ENCODE measurements around the gene FRMD4A. TPM values are rescaled to one million over a fixed set of nuclear protein-coding genes. Genes with fewer than 3 reads are reported as not detected.
"Not testable (repeated sequence)": the region's sequence is repeated elsewhere in the genome, so short reads cannot be mapped to it uniquely, and the experiment has no call there.

The FRMD4A gene
- total and polyA plus RNA-seq, 5 experiments from 2014 or later = 0.02 to 0.80 (median 0.31) TPM; not detected in 2

DNA sequence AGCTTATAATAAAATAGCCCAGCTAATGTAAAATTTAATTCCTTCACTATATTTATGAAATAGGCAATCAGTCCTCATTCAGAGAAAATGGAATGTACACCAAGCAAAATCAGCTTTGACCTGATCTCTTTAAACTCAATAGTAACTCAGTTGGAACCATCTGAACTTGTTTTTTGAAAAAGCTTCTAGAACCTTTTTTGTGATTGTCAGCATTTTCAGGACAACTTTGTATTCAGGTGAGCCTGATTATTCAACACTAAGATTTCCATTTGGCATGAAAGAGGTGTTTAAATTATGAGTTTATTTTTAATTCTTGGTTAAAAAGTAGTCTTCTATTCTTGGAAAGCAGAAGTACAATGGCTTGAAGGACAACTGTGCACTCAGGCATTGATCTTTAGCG lies 89.5 kb downstream of the FRMD4A start:
- POLR2A ChIA-PET = no interaction called here
- H3K36me3 Mint-ChIP-seq = peaks cover 0 to 7% (median 0%) of the 10 kb centered on the region in 3 donors

DNA sequence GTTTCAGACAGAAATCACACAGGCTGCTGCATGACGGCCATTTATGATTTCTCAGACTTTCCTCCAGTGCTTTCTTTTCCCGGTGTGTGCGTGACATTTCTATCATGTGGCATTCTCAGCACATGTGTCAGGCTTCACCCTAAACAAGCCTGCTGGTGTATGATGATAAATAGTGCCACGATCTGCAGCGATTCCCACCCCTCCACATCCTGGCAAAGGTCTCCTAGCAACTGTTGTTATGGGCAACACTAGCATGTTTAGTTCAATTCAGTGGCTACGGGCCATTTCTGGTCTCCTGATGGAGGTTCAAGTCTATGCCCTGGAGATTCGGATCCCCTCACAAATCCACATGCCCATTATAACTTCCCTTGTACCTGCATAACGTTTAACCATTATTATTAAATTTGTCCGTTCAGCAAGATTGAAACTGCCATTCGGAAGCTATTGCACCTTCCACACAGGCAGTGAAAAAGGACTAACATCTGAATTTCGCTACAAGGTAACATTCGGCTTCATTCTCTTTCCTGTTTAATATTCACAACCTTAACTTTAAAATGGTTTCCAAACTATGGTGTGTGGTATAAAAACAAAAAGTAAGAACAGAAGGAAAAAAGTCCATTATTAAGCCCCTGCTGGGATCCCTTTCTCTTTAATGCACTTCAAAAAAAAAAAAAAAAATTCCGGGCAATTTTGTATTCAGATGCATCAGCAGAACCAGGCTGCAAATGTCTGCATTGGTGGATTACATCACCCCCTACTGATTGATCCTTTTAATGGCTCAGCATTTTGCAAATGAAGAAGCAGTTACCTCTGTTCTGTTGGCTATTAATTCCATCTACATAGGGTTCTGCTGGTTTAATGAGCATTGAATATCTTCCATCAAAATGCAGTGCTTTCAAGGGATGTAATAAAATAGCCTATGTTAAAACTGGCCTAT lies 90.2 kb downstream of the FRMD4A start:
- POLR2A ChIA-PET = no interaction called here
- no peak overlapping the region for H3K27ac Mint-ChIP-seq
- peak in 1 of 2 donors; percentile 40 for ATAC-seq
- DNase-seq = peak in 1 of 10 donors; percentile 14
- peaks cover 0 to 7% (median 0%) of the 10 kb centered on the region in 3 donors for H3K36me3 Mint-ChIP-seq
- peaks cover 0 to 4% (median 0%) of the 10 kb centered on the region in 9 donors for H3K9me3 Mint-ChIP-seq
- peak overlapping the region in 1 of 10 donors; percentile 1 for H3K4me3 Mint-ChIP-seq
- H3K27me3 Mint-ChIP-seq = peaks cover 23 to 71% (median 46%) of the 10 kb centered on the region in 5 donors
- H3K4me1 Mint-ChIP-seq = peaks cover 0 to 10% (median 3%) of the 10 kb centered on the region in 4 donors

More for the DNA sequence above, 89.5 kb downstream of the FRMD4A start:
- peaks cover 0 to 10% (median 3%) of the 10 kb centered on the region in 4 donors for H3K4me1 Mint-ChIP-seq
- no peak for ATAC-seq
- peaks cover 18 to 65% (median 41%) of the 10 kb centered on the region in 5 donors for H3K27me3 Mint-ChIP-seq
- no peak for DNase-seq
- H3K27ac Mint-ChIP-seq = no peak overlapping the region
- no peak overlapping the region for H3K4me3 Mint-ChIP-seq
- peaks cover 0 to 4% (median 0%) of the 10 kb centered on the region in 9 donors for H3K9me3 Mint-ChIP-seq

DNA sequence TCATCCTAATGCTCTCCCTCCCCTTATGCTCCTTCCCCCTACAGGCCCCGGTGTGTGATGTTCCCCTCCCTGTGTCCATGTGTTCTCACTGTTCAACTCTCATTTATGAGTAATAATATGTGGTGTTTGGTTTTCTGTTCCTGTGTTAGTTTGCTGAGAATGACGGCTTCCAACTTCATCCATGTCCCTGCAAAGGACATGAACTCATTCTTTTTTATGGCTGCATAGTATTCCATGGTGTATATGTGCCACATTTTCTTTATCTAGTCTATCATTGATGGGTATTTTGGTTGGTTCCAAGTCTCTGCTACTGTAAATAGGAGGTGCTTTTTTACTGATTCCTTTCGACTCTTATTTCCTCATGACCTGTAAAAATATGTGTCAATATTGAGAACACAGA lies 92.1 kb downstream of the FRMD4A start:
- Mint-ChIP-seq H3K4me1 (peaks cover 0 to 10% (median 3%) of the 10 kb centered on the region in 4 donors), H3K27me3 (peaks cover 26 to 74% (median 44%) of the 10 kb centered on the region in 5 donors)
- DNase-seq, H3K4me3 Mint-ChIP-seq, ATAC-seq, H3K9me3 Mint-ChIP-seq, POLR2A ChIA-PET, H3K36me3 Mint-ChIP-seq, H3K27ac Mint-ChIP-seq: not testable (repeated sequence)

DNA sequence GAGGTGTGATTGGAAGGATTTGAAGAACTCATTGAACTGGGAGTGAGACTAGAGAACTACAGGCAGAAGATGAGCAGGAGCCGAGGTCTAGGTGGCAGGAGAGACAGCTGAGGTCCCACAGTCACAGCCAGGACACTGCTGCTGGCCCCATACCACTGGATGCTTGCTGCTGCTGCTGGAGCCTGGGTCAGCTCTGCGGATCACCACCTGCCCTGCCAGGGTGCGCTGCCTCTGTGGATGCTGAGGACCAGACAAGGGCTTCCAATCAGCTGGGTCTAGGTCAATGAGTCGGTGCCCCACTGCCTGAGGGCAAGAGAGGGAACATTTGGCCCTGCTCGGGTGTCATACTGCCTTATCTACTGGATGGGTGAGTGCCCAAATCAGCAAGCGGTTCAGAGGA lies 94.4 kb downstream of the FRMD4A start:
- no peak for ATAC-seq

DNA sequence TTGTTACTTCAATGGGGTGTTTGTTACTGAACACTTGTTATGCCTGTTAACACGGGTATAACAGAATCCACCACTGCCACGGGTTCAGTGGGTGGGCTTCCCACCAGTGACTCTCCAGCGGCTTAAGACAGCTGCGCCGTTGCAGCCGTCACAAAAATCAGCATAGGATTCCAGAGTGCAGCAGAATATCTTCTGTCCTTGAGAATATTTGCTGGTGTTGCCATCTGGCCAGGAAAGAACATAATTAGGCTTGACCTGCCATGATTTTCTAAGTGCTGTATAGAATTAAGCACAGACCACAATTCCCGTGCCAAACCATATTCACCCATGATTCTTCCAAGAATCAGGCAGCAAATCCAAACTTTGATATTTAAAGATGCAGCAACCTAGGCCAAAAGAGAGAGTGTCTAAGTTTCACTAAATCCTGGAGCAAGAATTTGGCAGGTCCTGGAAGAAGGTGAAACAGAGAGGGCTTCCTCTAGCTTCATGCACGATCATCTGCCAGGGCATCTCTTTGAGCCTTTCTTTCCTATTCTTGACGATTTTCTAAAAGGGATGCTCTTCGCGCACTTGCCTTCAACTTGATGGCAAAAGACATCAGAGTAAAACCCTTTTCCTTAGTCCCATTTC lies 95.0 kb downstream of the FRMD4A start:
- peaks cover 0 to 8% (median 3%) of the 10 kb centered on the region in 4 donors for H3K4me1 Mint-ChIP-seq
- H3K27ac Mint-ChIP-seq = no peak overlapping the region
- peaks cover 27 to 79% (median 48%) of the 10 kb centered on the region in 5 donors for H3K27me3 Mint-ChIP-seq
- POLR2A ChIA-PET = no interaction called here
- DNase-seq = no peak
- H3K36me3 Mint-ChIP-seq = peaks cover 0 to 4% (median 0%) of the 10 kb centered on the region in 3 donors
- no peak overlapping the region for H3K4me3 Mint-ChIP-seq
- H3K9me3 Mint-ChIP-seq = peaks cover 0 to 4% (median 0%) of the 10 kb centered on the region in 9 donors
- ATAC-seq = no peak

More for the DNA sequence above, 94.4 kb downstream of the FRMD4A start:
- peaks cover 0 to 4% (median 0%) of the 10 kb centered on the region in 3 donors for H3K36me3 Mint-ChIP-seq
- no peak overlapping the region for H3K27ac Mint-ChIP-seq
- POLR2A ChIA-PET = no interaction called here
- DNase-seq = no peak
- peaks cover 0 to 10% (median 3%) of the 10 kb centered on the region in 4 donors for H3K4me1 Mint-ChIP-seq
- no peak overlapping the region for H3K4me3 Mint-ChIP-seq
- H3K9me3 Mint-ChIP-seq = peaks cover 0 to 4% (median 0%) of the 10 kb centered on the region in 9 donors
- H3K27me3 Mint-ChIP-seq = peaks cover 23 to 76% (median 44%) of the 10 kb centered on the region in 5 donors

DNA sequence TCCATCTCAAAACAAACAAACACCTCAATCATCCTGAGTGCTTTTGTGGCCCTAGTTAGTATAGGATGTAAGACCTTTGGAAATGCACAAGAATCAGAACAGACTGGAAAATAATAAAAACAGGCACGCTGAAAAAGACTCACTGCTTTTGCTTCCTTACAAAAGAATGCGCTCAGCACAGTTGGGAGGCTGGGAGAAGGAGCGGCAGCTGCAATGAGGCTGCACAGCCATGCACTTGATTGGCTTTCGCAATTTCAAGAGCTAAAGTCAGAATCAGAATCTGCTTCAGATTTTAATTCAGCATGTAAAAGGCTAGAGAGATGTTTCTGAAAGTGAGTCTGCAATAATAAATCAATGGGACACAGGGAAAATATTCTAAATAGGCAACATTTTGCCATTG lies 97.2 kb downstream of the FRMD4A start:
- DNase-seq = no peak
- Mint-ChIP-seq H3K27ac (no peak overlapping the region), H3K9me3 (peaks cover 0 to 2% (median 0%) of the 10 kb centered on the region in 9 donors), H3K27me3 (peaks cover 24 to 62% (median 40%) of the 10 kb centered on the region in 5 donors), H3K4me1 (no peaks in the 10 kb centered on the region), H3K4me3 (no peak overlapping the region), H3K36me3 (peaks cover 0 to under 1% (median 0%) of the 10 kb centered on the region in 3 donors)
- POLR2A ChIA-PET = no interaction called here
- no peak for ATAC-seq

DNA sequence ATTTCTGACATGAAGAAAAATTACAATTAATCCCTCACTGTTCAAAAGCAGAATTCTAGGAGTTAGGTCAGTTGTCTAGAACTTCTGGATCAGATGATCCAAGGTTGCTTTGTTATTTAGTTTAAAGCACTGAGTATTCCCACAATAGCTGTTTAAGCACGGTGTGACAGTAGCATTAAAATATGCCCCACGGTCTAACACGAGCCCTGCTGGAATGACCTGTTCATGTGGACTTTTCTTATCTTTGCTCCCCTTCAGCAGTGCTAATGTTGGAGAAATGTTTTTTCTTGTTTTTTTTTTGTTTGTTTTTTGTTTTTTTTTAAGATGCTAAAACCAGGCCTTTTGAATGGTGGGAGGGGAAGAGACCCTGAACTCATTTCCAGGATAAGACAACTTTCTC lies 101.9 kb downstream of the FRMD4A start:
- ATAC-seq, H3K9me3 Mint-ChIP-seq, POLR2A ChIA-PET, H3K27ac Mint-ChIP-seq, H3K4me3 Mint-ChIP-seq, H3K36me3 Mint-ChIP-seq, DNase-seq, H3K4me1 Mint-ChIP-seq: not testable (repeated sequence)
- peaks cover 16 to 49% (median 26%) of the 10 kb centered on the region in 5 donors for H3K27me3 Mint-ChIP-seq

DNA sequence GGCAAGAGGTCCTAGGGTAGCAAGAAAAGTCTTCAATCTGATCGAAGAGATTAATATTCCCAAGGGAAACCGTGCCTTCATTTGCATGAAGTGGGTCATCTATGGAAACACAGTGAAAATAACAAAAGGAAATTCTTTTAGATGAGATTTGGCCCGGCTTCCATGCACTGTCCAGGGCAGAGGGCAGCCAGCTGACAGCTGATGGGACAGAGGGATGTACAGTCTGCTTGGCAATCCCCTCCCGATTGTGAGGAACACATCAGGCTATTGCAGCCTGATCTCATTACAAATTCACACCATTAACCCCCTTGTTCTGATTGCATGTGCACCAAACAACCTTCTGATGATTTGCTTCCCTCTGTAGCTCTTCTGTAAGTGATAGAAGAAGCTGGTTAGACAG lies 105.3 kb downstream of the FRMD4A start:
- no peak overlapping the region for H3K27ac Mint-ChIP-seq
- ATAC-seq (no peak), DNase-seq (no peak)
- H3K4me3 Mint-ChIP-seq = no peak overlapping the region
- POLR2A ChIA-PET = no interaction called here
- peaks cover 9 to 29% (median 15%) of the 10 kb centered on the region in 5 donors for H3K27me3 Mint-ChIP-seq
- H3K36me3 Mint-ChIP-seq = no peaks in the 10 kb centered on the region
- H3K4me1 Mint-ChIP-seq = no peaks in the 10 kb centered on the region
- no peaks in the 10 kb centered on the region for H3K9me3 Mint-ChIP-seq

DNA sequence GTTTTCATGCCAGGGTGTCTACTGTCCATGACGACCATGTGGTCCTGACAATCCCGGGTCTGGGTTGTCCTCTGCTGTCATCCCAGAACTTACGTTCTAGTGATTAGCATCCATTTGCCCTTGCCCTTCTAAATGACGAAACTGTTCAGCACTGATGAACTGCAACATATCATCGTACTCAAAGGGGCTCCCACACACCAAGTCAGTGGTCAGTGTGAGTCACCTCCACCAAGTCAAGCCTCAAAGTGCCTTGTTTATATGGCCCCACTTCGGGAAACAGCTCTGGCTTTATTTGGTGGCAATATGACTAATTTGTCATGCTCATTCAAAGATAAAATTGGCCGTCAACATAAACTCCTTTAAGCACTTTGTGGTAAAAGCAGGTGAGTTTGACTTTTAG lies 110.7 kb downstream of the FRMD4A start:
- Mint-ChIP-seq H3K4me3 (no peak overlapping the region), H3K9me3 (no peaks in the 10 kb centered on the region)

DNA sequence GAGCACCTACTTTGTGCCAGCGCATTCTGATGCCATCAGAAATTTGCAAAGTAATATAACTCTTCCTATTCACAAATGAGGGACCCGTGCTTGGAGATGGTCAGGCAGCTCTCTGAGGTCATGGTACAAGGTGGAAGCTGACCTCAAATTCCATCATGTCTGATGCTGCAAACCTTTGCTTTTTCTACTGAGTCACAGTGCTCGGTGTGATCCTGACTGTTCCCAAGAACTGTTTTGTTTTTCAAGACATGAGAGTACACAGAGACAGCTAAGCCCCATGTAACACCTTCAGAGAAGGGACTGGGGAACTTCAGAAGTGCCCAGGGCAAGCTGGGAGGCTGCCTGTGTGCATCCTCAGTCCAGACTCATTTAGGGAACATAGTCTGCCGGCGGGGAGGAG lies 111.3 kb downstream of the FRMD4A start:
- DNase-seq (no peak), ATAC-seq (no peak)
- Mint-ChIP-seq H3K4me3 (no peak overlapping the region), H3K4me1 (no peaks in the 10 kb centered on the region), H3K27me3 (peaks cover 7 to 20% (median 11%) of the 10 kb centered on the region in 5 donors), H3K27ac (no peak overlapping the region), H3K36me3 (no peaks in the 10 kb centered on the region), H3K9me3 (no peaks in the 10 kb centered on the region)
- POLR2A ChIA-PET = no interaction called here

More for the DNA sequence above, 110.7 kb downstream of the FRMD4A start:
- Mint-ChIP-seq H3K4me1 (no peaks in the 10 kb centered on the region), H3K27ac (no peak overlapping the region), H3K36me3 (no peaks in the 10 kb centered on the region), H3K27me3 (peaks cover 7 to 24% (median 15%) of the 10 kb centered on the region in 5 donors)
- POLR2A ChIA-PET = no interaction called here
- DNase-seq = no peak
- ATAC-seq = no peak

DNA sequence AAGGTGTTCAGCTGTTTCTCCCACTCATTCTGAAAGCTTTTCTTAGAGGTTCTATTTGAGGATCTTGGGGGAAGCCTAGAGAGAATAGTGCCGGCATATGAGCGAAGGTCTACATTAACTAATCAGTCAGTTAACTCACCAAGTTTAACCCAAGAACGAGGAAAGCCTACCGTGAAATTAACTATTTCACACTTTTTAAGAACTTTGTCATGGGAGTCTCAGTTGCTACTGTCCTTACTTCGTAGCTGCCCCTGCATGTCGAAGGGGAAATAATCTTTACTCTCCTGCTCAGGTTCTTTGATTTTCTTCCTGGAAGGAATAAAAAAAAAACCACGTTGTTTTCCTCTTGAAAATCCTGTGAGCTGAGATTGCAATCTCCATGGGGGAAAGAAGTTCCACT lies 115.1 kb downstream of the FRMD4A start:
- H3K27ac Mint-ChIP-seq = no peak overlapping the region
- H3K4me1 Mint-ChIP-seq = no peaks in the 10 kb centered on the region
- H3K4me3 Mint-ChIP-seq = no peak overlapping the region
- DNase-seq = no peak
- POLR2A ChIA-PET = no interaction called here
- H3K9me3 Mint-ChIP-seq = peaks cover 0 to 9% (median 0%) of the 10 kb centered on the region in 9 donors
- peaks cover 7 to 22% (median 13%) of the 10 kb centered on the region in 5 donors for H3K27me3 Mint-ChIP-seq
- ATAC-seq = no peak
- H3K36me3 Mint-ChIP-seq = no peaks in the 10 kb centered on the region

DNA sequence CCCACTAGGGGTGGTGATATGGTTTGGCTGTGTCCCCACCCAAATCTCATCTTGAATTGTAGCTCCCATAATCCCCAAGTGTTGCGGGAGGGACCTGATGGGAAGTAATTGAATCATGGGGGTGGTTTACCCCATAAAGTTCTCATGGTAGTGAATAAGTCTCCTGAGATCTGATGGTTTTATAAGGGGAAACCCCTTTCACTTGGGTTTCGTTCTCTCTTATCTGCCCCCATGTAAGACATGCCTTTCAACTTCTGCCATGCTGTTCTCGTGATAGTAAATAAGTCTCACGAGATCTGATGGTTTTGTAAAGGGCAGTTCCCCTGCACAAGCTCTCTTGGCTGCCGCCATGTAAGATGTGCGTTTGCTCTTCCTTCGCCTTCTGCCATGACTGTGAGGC lies 117.0 kb downstream of the FRMD4A start:
- POLR2A ChIA-PET, H3K36me3 Mint-ChIP-seq, H3K4me1 Mint-ChIP-seq, H3K4me3 Mint-ChIP-seq, DNase-seq, H3K27ac Mint-ChIP-seq, ATAC-seq, H3K9me3 Mint-ChIP-seq: not testable (repeated sequence)
- H3K27me3 Mint-ChIP-seq = peaks cover 4 to 22% (median 11%) of the 10 kb centered on the region in 5 donors

DNA sequence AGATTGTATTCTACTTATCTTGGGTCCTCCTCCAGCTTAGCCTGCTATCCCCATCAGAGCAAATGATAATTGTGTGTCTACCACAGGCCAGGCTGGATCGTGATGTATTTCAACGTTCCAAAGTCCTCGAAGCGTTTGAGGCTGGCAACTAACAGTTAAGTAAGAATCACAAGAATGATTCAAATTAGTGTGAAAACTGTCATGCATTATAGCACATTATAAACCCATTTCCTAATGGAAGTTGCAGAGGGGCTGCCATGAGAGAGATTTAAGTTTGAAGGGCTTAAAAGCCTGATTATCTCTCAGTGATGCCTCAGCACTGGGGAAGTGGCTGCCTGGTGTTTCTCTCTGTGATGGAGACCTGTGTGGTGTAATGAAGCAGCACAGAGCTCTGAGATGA lies 119.1 kb downstream of the FRMD4A start:
- POLR2A ChIA-PET = no interaction called here
- peaks cover under 1 to 16% (median 4%) of the 10 kb centered on the region in 5 donors for H3K27me3 Mint-ChIP-seq
- H3K9me3 Mint-ChIP-seq = peaks cover 0 to 9% (median 0%) of the 10 kb centered on the region in 9 donors
- no peak overlapping the region for H3K27ac Mint-ChIP-seq
- DNase-seq (no peak), ATAC-seq (no peak)
- H3K4me3 Mint-ChIP-seq = no peak overlapping the region
- no peaks in the 10 kb centered on the region for H3K4me1 Mint-ChIP-seq
- no peaks in the 10 kb centered on the region for H3K36me3 Mint-ChIP-seq

All from naive thymus-derived CD8-positive, alpha-beta T cell (primary cell).